SK-N-SH treated with all-trans-retinoic acid at 6 μM for 48 hours (cell line): ENCODE data around the gene SNRPA1.

ENCODE experiments used
- CSDC2 ChIP-seq: fragments of 250-450 bp; sonication (Bioruptor Pico); IDR thresholded peaks from 2 replicates; pipeline ENCODE4 v1.5.0; 2020; ENCODE audit warnings: mild to moderate bottlenecking, moderate library complexity
- PPARA ChIP-seq: fragments of 250-450 bp; sonication (Bioruptor Pico); IDR thresholded peaks from 2 replicates; pipeline ENCODE4 v1.5.0; 2020; ENCODE audit warnings: mild to moderate bottlenecking, borderline replicate concordance
- TOX ChIP-seq: fragments of 250-450 bp; sonication (Bioruptor Pico); IDR thresholded peaks from 2 replicates; pipeline ENCODE4 v1.8.0; 2021; ENCODE audit warnings: mild to moderate bottlenecking, moderate library complexity, borderline replicate concordance
- ZNF565 ChIP-seq: fragments of 450-650 bp; formaldehyde crosslinking; conservative IDR thresholded peaks from 2 replicates; pipeline ENCODE4 v1.5.0; 2020; ENCODE audit warnings: low read depth, mild to moderate bottlenecking, moderate library complexity
- TF ChIP-seq, protein P1 (sequence below): fragments of 250-450 bp; sonication (Bioruptor Pico); IDR thresholded peaks from 2 replicates; pipeline ENCODE4 v1.5.0; 2020; ENCODE audit warnings: mild to moderate bottlenecking, moderate library complexity
- TF ChIP-seq, protein P2 (sequence below): fragments of 250-450 bp; sonication (Bioruptor Pico); IDR thresholded peaks from 2 replicates; pipeline ENCODE4 v1.5.1; 2020; ENCODE audit warnings: low read depth, mild to moderate bottlenecking, moderate library complexity

DNA sequence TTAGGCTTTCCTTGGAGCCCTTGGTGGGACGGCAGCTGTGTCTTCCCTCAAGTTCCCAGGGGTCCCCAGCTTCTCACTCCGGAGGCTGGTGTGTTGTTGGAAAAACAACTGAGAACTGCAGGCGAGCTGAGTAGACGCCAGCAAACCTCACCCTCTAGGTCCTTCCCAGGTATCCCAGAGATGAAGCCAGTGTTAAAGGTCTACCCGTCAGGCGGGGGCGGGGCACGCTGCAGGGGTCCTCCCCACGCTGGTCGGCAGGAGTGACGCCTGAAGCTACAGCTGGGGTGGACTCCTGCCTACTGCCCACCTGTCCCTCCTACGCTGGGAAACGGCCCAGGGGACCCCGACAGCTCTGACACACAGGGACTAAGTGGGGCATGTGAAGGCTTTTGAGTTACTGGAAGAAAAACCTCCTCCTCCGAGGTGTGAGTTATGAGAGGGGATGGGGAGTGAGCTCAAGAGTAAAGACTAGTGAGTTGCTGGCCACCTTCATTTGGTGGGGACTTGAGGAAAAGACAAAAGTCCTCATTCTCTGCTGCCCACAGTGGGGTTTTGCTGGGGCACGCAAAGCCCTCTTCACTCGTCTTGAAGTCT lies 32.2 kb upstream of the SNRPA1 start:
- TF ChIP-seq PPARA (CRISPR knock-in tag) (no peak), ZNF565 (no peak), CSDC2 (CRISPR knock-in tag) (no peak), TOX (CRISPR knock-in tag) (no peak)
- TF ChIP-seq, protein P1, sequence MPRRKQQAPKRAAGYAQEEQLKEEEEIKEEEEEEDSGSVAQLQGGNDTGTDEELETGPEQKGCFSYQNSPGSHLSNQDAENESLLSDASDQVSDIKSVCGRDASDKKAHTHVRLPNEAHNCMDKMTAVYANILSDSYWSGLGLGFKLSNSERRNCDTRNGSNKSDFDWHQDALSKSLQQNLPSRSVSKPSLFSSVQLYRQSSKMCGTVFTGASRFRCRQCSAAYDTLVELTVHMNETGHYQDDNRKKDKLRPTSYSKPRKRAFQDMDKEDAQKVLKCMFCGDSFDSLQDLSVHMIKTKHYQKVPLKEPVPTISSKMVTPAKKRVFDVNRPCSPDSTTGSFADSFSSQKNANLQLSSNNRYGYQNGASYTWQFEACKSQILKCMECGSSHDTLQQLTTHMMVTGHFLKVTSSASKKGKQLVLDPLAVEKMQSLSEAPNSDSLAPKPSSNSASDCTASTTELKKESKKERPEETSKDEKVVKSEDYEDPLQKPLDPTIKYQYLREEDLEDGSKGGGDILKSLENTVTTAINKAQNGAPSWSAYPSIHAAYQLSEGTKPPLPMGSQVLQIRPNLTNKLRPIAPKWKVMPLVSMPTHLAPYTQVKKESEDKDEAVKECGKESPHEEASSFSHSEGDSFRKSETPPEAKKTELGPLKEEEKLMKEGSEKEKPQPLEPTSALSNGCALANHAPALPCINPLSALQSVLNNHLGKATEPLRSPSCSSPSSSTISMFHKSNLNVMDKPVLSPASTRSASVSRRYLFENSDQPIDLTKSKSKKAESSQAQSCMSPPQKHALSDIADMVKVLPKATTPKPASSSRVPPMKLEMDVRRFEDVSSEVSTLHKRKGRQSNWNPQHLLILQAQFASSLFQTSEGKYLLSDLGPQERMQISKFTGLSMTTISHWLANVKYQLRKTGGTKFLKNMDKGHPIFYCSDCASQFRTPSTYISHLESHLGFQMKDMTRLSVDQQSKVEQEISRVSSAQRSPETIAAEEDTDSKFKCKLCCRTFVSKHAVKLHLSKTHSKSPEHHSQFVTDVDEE (CRISPR knock-in tag): no peak
- TF ChIP-seq, protein P2, sequence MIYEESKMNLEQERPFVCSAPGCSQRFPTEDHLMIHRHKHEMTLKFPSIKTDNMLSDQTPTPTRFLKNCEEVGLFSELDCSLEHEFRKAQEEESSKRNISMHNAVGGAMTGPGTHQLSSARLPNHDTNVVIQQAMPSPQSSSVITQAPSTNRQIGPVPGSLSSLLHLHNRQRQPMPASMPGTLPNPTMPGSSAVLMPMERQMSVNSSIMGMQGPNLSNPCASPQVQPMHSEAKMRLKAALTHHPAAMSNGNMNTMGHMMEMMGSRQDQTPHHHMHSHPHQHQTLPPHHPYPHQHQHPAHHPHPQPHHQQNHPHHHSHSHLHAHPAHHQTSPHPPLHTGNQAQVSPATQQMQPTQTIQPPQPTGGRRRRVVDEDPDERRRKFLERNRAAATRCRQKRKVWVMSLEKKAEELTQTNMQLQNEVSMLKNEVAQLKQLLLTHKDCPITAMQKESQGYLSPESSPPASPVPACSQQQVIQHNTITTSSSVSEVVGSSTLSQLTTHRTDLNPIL (CRISPR knock-in tag): no peak
